GM18526 (cell line): ENCODE data around the gene NT5C1A.

Experiments used
- POLR2A ChIP-seq: IDR thresholded peaks from 3 replicates; pipeline ENCODE4 v1.6.1; 2011; ENCODE audit not compliant: insufficient read length; ENCODE audit errors: extremely low read depth

Gene NT5C1A

DNA sequence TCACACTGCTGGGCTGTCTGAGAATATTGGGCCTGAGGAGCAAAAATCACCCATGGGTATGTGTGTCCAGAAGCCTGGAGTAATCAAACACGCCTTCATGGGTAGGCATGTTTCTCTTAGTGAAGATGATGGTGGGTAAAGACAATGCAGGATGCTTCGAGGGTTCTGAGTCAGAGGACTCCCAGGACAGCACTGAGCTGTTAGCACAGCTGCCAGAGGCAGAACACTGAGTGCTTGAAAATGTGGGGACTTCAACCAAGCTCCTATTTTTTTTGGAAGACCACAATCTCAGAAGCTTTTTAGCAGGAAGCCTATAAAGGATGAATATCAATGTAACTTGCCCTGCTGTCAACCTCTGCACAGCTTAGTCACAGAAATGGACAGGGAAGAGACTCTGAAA lies 7.9 kb upstream of the NT5C1A start:
- TF ChIP-seq POLR2A, result no peak

DNA sequence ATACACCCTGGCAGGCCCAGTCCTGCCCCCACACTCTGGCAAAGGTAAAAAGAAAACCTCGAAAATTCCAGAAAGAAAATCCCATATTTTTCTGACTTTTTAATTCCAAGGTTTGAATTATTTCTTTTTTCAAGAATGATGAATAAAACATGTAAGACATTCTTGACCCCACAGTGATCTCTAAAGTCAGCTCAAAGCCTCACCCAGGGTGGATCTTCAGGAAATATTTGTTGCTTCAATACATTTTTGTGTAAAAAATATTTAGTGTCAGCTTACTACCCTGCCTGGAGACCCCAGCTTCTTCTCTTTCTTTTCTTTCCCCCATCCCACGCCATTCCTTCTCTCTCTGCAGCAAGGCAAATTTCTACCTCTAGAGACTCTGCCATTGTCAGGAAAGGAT lies 7.0 kb upstream of the NT5C1A start:
- TF ChIP-seq POLR2A, result no peak

DNA sequence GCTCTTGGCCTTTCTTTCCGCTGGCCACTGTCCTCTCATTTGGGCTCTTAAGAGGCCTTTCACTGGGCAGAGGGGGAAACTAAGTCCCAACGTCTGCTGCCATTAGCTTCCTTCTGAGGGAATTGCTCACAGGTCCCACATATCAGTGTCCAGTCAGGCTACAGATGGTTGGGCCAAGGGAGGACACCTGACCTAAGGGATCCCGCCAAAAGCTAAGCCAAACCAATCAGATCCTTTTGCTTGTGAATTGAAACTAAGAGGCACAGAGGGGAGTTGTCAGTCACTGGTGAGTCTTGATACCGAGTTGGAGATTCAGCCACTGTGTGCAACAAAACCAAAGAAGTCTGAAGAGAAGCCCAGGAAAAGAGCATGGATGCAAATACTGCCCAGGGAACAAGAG lies 5.7 kb upstream of the NT5C1A start:
- no peak for TF ChIP-seq POLR2A

DNA sequence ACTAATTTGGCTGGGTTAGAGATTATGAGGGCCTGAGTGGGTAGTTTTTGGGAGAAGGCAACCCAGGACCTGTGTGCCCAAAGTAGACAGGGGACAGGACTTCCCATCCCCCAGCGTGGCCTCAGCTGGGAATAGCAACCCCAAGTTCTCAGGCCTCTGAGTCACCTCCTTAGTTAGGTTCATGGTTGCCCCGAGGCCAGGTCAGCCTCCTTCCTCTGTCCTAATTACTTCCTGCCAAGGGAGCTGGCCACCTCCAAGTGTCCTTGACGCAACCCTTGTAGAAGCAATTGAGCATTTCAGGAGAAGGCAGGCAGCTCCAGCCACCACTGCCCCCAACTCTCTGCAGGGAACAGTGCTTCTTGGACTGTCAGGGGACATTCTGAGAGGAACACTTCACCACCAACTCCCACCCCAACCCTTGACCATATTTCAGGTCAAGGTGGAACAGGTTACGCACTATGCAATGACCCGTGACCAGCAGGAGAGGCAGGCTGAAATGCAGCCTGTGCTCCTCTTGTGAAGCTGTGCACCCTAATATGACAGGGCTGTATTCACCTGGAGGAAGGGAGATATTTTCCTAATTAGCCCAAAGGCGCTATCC lies 5.1 kb upstream of the NT5C1A start:
- TF ChIP-seq POLR2A, result no peak

DNA sequence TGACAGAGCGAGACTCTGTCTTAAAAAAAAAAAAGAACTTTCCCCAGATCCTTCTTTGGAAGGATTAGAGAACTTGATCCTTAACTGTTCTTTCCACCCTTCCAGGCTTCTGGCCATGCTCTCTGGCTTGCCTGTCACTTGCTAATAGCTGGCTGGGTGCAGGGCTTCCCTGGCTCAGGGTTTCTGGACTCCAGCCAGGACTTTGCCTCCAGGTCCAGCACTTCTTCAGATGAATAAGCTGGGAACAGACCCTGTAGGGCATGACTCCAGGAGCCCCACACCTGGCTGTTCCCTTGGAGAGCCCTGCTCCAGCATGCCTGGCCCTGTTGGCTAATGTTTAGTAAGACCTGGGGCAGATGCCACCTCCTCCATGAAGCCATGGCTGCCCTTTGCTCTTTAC lies 3.3 kb upstream of the NT5C1A start:
- no peak for TF ChIP-seq POLR2A

DNA sequence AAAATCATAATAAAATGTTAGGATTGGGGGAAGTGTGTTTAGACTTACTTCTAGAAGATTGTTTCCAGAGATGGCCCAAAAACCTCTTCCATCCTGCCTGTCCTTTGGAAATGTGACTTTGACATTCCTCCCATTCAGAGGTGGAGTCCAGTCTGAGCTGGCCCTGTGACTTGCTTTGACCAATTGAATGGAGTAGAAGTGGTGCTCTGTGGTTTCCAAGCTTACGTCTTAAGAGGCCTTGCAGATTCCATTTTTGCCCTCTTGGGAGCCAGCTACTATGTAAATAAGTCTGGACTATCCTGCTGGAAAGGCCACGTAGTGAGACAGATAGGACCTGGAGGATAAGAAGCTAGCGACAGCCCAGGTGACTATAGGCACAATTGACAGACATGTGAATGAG lies 1.3 kb upstream of the NT5C1A start:
- TF ChIP-seq POLR2A, result no peak

DNA sequence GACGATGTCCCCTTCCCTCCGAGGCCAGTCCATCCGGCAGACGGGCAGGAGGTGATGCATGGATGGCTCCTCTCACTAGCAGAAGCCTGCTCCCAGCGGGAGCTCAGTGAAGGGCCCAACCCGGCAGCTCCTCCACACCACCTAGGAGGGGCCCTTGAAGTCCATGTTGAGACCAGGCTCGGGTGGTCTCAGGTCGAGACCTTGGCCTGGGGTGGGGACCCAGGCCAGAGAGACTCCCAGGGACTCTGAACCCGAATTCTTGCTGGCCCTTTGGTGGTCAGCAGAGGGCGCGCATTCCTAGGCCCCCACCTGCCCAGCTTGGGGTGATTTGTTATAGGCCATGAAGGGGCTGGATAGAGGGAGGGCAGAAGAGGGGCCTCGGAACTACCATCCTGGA lies 642 bp upstream of the NT5C1A start:
- no peak for TF ChIP-seq POLR2A

DNA sequence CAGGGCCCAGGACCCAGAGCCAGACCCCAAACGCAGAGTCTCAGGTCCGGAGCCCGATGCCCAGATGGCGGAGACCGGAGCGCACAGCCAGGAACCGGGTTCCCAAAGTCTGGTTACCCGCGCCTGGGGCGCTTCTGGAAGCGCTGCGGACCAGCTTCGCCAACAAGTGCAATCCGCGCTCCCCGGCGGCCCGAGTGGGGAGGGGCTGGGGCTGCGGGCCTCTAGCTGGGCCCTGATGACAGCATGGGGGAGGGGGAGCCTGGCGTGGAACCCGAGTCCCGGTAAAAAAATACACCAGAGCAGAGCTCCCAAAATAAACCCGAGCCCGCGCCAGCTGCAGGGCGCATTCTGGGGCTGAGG lies 494 bp downstream of the NT5C1A start:
- no peak for TF ChIP-seq POLR2A

DNA sequence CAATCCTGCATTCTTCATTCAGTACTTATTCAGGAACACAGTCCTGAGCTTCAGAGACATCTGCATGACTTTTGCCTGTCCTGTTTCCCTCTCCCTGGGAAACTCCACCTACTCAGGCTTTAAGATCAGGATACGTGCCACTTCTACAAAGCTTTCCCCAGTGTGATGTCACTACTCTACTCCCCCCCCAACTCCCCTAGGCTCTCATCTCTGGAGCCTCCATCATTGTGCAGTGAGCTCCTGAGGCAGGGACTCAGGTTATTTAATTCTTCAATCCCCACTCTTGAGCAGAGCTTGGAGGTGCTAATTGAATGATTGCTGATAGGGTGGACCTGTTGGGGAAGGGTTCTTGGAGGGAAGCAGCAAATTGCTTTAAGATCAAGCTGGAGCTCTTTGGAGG lies 1.2 kb downstream of the NT5C1A start:
- no peak for TF ChIP-seq POLR2A

DNA sequence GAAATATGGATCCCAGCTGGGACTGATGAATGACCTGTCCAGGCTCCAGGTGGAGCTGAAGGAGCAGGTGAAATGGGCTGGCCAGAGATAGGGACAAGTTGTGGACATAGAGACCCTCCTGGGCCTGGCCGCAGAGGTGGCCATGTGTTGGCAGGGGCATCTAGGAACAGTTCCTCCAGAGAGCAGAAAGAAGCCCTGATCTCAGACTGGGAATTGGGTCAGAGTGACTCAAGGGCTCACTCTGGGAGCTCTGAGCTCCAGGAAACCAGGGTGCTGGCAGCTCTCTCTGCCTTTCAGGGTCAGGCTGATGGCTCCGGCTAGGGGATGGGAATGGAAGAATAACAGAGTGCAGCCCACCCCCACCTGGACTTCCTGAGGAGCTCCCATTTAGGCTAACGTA lies 3.0 kb downstream of the NT5C1A start:
- no peak for TF ChIP-seq POLR2A

DNA sequence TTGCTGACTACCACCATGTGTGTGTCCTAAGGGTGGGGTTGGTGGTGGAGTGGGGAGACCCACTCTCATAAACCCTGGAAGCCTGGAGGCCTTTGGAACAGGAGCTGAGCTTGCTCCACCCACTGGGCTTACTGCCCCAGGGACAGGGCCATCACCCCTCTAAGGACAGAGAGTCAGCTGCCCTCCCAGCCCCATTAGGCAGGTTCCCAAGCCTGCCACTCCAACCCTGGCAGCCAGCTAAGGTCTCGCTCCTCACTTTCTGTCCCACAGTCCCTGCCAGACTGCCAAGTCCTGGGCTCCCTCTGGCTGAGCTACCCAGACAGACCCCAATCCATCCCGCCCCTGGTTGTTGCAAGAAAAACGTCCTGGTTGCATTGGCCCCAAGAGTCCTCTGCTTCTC lies 3.8 kb downstream of the NT5C1A start:
- TF ChIP-seq POLR2A, result no peak

DNA sequence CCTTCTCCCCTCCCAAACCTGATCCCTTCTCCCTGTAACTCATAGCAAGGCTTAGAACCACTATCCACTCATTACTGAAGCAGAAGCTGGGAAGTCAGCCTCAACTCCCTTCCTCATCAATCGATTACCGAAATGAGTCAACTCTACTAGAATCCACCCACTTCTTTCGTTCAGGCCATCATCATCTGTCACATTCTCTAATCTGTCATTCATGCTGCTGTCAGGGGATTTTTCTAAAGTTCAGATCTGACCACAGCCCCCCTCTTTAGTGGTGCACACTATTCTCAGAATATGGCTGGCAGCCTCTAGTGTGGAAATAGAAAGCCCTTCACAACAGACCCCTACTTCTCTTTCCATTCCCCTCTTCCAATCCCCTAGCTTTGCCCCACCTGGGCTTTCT lies 5.1 kb downstream of the NT5C1A start:
- TF ChIP-seq POLR2A, result no peak

DNA sequence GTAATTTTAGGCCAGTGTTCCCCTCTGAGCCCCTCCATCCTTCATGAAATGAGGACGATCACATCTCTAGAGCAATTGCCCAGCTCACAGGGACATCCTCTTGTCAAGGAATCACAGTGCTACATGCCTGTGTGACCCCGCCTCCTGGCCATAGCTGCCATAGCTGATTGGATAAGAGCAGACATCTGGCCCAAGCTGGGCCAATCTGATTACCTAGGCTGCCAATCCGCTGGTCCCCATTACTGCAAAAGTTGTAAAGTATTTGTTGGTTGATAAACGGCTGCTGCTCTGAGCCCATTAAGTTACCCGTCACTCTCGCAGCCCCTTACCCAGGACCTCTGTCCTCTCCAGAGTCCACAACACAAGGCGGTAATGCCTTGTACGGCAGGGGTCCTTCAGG lies 8.3 kb downstream of the NT5C1A start:
- no peak for TF ChIP-seq POLR2A

DNA sequence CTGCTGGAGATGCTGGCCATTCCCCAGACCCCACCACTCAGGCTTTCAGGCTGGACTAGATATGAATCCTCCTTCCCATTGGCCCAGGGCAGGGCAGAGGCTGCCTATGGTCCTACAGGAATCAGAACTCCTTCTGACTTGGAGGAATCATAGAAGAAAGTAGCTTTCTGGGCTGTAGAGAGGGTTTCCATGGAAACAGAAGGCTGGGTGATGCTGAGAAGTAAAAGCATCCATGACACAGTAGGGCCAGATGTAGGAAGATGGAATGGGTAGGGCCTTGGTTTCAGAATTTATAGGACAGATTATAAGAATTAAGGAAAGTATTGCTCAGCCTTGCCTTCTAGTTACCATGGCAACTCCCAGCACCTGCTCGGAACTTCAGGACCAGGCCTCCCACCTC lies 9.0 kb downstream of the NT5C1A start:
- TF ChIP-seq POLR2A, result no peak

DNA sequence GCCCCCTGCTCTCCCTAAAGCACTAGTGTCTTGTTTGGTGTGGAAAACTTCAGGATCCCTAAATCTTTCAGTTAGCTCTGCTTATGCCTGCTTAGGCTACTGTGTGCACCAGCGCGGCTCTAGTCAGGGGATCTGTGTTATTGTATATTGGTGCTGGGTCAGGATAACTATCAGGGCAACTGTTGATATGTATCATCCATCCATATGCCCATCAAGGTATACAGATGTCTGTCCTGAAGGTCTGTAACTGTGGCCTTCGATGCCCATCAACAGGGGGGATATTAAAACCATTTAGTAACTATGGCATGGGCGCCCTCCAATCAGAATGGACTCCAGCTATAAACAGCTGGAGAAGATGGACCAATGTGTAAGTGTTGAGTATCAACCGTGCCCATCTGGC lies 12.4 kb downstream of the NT5C1A start:
- TF ChIP-seq POLR2A, result no peak

DNA sequence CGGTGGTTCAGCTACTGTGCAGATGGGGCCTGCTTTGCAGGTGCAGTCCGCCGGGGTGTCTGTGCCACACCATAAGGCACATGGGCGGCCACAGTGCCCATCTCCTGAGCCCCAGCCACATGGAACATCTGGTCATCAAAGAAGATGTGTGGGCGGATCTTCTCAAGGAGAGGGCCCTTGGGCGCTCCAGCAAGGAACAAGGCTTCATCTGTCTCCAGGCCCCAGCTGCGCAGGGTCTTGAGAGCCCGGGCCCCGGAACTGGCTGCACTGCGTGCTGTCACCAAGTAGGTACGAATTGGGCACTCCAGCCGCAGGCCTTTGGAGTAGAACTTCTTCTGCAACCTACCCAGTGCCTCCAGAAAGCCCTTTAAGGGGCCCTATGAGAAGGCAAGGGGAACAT lies 12.8 kb downstream of the NT5C1A start:
- TF ChIP-seq POLR2A, result no peak

DNA sequence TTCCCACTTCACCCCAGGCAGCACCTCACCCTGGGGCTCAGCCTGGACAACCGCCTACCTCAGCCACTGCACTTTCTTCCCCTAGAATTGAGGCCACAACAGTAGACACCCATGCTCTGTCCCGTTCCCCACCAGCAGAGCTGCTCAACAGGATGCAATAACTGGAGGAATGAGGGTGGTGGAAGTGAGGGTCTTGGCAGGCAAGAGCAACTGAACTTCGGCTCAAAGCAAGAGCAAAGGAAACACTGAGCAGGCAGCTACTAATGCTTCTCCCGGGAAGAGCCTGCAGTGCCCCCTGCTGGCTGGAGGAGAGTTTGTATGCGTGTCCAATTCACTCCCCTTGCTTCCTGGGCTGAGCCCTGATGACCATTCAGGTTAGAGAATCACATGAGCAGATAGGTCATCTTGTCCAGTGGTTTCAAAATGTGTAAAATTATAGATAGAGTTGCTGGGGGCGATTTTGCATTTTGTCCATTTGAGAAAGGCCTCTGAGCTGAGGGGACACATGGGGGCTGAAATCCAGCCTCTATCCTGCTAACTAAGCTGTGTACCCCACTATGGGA lies 13.9 kb downstream of the NT5C1A start:
- TF ChIP-seq POLR2A, result no peak
